COLO668 (cell line): Measurements from ENCODE around the gene ANP32B.
"Not testable (repeated sequence)": the region's sequence is repeated elsewhere in the genome, so short reads cannot be mapped to it uniquely, and the experiment has no call there.

Experiments used
- DNase-seq: peaks from one replicate; lab custom pipeline; 2025; ENCODE audit not compliant: unreplicated experiment; lab: John Stamatoyannopoulos, UW

ANP32B gene

DNA sequence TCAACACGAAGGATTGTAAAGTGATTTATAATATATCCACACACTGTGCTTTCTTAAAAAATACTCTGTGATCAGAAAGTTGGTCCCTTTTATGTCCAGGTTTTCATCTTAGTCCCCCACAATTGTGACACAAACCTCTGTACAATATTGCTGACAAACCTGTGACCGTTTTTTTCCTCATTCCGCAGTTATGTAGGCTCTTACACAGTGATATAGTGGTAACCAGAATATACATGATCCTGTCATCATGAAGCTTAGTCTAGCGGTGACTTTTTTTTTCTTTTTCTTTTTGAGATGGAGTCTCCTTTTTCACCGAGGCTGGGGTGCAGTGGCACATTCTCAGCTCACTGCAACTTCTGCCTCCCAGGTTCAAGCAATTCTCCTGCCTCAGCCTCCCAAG is 8.7 kb downstream of the ANP32B start:
- no peak for DNase-seq

DNA sequence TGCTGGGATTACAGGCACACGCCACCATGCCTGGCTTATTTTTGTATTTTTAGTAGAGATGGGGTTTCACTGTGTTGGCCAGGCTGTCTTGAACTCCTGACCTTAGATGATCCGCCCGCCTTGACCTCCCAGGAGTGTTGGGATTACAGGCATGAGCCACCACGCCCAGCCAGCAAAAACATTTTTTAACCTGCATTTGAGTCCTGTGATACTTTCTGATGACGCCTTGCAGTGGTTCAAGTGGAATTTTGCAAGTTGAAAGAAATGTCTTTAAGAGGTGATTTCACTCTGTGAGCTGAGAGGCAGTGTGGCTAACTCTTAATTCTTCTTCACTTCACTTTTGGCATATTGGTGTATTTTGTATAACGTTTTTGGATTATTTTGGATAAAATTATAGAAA is 9.1 kb downstream of the ANP32B start:
- no peak for DNase-seq

- DNase-seq, result no peak
These were observed 9.9 kb downstream of the ANP32B start for GRCh38 chr9:97993000-97993399.

GRCh38 chr9:97994703-97995102 is 11.6 kb downstream of the ANP32B start:
- no peak for DNase-seq

DNA sequence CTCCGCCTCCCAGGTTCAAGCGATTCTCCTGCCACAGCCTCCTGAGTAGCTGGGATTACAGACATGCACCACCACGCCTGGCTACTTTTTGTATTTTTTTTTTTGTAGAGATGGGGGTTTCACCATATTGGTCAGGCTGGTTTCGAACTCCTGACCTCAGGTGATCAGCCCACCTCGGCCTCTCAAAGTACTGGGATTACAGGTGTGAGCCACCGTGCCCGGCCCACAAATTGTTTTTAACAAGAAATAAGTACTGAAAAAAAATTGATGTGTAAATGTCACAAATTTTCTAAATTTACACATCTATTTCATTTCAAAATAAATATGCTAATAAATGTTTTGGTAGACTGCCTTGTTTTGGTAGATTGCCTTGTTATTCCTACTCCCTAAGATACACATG is 13.5 kb downstream of the ANP32B start:
- not testable (repeated sequence) for DNase-seq

DNA sequence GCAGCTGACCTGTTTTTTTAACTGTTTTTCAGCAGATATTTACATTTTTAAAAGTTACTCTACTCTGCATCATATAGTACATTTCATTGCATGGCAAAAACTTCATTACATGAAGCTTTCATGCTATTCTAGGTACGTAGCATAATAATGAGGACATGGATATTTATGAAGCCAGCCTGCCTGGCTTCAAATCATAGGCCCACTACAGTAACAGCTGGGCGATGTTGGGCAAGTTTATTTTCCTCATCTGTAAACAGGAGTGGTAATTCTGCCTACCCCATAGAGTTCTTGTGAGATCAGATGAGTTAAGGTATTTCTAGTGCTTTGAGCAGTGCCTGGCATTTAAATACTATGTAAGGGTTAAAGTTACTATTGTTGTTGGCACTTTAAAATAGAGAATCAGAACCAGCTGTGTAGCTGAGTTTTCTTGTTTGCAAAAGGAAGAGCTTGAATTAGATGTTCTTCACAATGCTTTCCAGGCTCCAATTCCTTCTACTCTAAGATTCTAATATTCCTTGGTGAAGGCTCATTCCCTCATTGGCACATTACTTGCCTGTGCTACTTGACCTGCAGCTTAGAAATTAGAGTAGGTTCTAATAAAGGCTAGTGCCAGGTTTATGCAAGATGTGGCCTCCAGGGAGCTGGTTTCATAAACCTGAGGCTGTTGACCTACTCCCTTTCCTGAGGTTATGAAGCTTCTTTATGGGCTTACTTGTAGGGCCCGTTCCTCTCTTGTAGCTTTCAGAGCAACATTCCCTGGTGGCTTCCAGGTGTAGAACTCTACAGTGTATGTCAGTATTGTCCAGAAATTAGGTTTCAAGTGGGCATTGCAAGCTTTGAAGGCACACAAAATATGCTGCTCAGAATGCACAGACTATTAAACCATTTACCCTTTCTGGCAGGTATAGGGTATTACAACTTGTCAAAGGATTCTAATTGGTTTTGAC is 14.5 kb downstream of the ANP32B start:
- DNase-seq, result no peak

DNA sequence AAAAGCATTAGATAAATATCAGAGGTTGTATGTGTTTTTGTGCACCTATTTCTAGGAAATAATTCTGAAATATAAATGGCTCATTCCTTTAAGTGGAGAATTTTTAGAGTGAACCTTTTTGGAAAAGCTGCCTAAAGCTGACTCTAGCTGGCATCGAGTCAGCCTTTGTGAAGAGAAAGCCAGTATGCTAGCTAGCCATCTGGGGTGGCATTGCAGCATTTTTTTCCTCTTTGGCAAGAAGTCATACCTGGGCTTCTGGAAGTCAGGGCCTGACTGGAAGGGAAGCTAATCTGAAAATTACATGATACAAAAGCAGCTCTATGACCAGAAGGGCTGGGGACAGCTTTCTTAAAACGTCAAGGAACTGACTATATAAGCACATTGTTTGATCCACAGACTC is 19.7 kb downstream of the ANP32B start:
- DNase-seq, result no peak

DNA sequence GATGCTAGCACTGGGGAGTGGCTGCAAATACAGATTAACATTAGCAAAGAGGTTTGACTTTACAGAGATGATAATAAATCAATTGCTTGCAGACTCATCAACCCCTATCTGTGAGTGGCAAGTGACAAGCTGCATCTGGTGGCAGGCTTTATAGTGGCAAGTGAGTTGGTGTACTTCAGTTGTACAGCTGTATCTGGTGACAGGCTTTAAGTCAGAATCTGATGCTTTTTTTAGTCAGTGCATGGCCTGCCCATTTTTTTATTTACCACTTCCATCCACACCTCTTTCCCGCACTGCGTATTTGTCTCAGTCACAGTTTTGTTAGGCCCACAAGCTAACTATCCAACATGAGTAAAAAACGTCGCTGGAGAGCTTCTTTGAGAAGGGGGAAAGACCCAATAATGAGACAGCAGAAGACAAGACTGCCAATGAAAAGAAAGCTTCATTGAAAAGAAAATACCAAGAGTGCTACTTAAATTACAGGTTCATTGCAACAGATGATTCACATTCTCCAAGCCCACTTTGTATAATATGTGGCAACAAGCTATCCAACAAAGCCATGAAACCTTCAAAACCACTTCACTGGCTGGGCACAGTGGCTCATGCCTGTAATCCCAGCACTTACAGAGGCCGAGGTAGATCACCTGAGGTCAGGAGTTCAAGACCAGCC is 23.1 kb downstream of the ANP32B start:
- no peak for DNase-seq

DNA sequence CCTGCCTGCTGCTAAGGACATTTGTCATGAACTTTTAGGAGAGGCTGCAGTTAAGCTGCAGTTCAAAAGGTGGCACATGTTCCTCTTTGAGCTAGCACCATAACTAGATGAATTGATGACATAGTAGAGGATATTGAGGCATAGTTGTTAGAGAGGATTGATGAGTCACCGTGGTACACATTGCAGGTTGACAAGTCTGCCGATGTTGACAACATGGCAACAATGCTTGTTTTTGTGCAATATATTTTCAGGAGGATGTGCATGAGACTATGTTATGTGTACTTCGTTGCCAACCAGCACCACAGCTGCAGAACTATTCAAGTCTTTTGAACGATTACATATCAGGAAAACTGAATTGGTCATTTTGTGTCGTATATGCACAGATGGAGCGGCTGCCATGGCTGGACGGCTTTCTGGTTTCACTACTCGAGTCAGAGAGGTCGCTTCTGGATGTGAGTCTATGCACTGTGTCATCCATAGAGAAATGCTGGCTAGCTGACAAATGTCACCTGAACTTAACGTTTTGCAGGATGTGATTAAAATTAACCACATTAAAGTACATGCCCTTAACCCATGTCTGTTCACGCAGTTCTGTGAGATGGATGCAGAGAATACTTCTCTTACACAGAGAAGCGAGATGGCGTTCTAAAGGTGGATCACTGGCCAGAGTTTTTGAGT is 24.2 kb downstream of the ANP32B start:
- no peak for DNase-seq

- DNase-seq, result no peak
These were observed 25.6 kb downstream of the ANP32B start for GRCh38 chr9:98008764-98009163.

DNA sequence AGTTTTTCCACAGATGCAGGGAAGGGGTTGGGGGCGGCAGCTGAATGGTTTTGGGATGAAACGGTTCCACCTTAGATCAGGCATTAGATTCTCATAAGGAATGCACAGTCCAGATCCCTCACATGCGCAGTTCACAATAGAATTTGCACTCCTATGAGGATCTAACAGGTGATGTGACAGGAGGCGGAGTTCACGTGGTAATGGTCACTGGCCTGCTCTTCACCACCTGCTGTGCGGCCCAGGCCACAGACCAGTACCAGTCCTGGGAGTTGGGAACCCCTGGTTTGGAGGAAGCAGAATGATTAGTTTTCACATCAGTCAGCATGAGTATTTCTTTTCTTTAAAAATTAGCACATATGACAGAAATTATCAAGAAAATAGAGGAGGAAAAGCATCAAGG is 26.3 kb downstream of the ANP32B start:
- no peak for DNase-seq

- DNase-seq, result no peak
These were observed 26.8 kb downstream of the ANP32B start for GRCh38 chr9:98009936-98010335.

DNA sequence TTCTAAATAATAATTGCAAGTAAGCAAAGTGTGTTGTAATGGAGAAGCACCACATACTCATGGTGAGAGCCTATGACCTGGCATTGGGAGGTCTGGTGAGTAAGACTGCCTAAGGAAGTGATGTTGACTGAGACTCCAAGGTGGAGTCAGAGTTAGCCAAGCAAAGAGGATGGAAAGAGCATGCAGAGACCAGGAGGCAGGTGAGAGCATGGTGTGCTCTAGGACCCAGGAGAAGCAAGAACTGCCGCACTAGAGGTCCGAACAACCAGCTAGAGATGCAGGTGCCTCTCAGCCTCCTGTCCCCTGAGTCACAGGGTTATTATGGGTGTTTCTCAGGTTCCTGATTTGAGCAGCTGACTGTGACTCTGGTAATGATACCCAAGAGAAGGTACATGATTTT is 27.3 kb downstream of the ANP32B start:
- no peak for DNase-seq

DNA sequence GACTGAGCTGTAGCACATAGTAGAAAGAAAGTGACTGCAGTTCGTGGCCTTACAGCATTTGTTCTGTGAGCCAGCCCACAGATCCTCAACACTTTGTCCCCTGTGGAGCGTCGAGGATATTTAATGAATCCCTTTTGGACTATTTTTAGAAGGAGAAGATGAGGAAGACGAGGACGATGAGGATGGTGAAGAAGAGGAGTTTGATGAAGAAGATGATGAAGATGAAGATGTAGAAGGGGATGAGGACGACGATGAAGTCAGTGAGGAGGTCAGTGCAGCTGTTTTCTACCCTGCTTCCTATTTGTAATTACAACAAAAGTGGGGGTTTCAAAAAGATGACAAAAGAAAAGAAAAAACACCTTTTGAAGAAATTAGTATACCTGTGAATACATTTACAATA is 28.0 kb downstream of the ANP32B start:
- DNase-seq, result no peak

DNA sequence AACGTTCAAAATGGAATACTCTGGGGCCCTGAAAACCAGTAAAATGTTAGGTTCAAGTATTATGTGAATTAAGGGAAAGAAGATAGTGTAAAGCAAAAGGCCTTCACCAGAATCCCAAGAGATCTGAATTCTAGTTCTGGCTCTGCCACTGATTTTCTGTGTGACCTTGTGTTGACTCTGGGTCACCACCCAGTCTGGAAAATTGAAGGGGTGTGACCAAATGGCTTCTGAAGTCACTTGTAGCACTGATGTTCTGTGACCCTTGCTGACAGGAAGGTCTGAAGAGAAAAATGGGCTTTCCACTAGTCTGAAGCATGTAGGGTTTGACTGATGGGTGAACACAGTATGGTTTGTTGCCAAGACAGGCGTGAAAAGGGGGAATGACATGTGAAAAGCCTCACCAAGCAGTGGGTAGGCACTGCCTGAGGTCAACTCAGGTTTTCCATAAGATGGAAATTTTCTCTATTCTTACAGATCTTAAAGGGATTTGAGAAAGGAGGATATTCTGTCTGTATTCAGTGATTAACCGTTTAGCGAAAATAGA is 33.1 kb downstream of the ANP32B start:
- no peak for DNase-seq

- DNase-seq, result no peak
These were observed 34.2 kb downstream of the ANP32B start for GRCh38 chr9:98017306-98017705.

DNA sequence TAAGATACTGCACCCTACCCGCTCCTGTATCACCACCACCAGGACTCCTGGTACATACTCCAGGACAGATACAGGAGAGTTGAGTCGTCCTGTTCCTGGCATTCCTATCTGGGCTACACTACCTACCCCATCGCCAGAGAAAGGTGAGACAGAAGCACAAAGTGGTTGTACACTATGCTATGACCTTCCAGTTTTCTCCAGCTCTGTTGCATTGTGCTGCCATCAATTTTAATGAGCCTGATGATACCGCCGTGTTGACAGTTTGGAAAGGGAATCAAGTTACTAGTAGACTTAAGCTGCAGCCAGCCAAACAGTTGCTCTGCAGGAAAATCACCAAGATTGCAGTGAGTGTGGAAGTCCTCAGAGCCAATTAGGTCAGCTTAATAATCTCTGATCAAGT is 35.2 kb downstream of the ANP32B start:
- DNase-seq, result no peak

DNA sequence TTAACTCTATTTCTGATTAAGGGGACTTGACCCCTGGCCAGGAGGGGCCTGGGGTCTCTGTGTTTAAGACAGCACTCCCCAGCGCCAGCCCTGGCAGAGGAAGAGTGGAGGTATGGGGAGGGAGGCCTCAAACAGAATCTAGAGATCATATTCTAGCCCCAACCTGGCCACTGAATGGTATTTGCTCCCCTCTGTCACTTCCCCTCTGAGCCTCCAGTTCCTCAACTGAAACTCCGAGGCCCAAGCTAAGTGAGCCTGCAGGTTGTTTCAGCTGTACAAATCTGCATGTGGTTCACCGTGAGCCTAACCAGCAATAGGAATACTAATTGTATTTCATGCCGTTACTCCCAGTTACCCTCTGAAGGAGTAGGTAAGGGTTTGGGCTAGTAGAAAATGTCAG is 36.0 kb downstream of the ANP32B start:
- DNase-seq, result no peak

DNA sequence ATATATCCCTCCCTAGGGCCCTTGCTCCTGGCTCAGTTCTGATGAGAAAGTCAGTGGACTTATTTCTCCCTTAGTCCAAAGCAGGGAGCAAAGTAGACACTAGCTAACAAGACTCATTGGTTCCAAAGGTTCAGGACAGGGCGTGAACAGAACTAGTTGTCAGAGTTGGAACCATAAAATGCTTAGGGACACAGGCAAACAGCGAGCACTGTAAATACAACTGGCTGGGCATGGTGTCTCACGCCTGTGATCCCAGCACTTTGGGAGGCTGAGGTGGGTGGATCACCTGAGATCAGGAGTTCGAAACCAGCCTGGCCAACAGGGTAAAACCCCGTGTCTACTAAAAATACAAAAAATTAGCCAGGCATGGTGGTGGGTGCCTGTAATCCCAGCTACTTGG is 36.7 kb downstream of the ANP32B start:
- DNase-seq, result not testable (repeated sequence)

GRCh38 chr9:98020476-98021145 is 37.5 kb downstream of the ANP32B start:
- DNase-seq, result no peak
